ENCODE measurements around the gene OSTC. TPM values are rescaled to one million over a fixed set of nuclear protein-coding genes. Genes with fewer than 3 reads are reported as not detected.
"Not testable (repeated sequence)": the region's sequence is repeated elsewhere in the genome, so short reads cannot be mapped to it uniquely, and the experiment has no call there.

OSTC gene
- total and polyA plus RNA-seq, 4 donors = 87.5 to 149 (median 96.8) TPM

DNA sequence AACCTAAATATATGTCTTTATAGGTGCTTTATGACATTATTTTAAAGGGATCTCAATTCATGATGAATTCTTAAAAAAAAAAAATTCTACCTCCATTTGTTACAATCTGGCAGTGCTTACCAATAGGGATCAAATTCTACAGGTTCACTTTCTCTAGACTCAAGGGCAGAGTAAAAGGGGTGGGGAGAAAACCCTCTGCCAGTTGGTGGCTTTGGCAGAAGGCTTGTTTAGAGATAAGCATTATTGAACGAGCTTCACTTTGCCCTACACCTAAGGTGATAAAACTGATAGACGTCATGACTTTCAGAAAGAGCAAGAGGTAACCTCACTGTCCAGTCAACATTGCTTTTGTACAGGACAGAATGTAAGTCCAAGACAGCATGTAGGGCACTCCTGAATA, 53.6 kb downstream of the OSTC start:
- DNase-seq (no peak), ATAC-seq (ENCODE audit: insufficient read depth, low FRiP score) (no peak)
- TF ChIP-seq, protein P1, sequence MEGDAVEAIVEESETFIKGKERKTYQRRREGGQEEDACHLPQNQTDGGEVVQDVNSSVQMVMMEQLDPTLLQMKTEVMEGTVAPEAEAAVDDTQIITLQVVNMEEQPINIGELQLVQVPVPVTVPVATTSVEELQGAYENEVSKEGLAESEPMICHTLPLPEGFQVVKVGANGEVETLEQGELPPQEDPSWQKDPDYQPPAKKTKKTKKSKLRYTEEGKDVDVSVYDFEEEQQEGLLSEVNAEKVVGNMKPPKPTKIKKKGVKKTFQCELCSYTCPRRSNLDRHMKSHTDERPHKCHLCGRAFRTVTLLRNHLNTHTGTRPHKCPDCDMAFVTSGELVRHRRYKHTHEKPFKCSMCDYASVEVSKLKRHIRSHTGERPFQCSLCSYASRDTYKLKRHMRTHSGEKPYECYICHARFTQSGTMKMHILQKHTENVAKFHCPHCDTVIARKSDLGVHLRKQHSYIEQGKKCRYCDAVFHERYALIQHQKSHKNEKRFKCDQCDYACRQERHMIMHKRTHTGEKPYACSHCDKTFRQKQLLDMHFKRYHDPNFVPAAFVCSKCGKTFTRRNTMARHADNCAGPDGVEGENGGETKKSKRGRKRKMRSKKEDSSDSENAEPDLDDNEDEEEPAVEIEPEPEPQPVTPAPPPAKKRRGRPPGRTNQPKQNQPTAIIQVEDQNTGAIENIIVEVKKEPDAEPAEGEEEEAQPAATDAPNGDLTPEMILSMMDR (IDR thresholded peaks at IDR 0.05; ENCODE audit: control extremely low read depth, extremely low read depth) = no peak
- H3K4me3 ChIP-seq = no peak overlapping the region
- H3K27ac ChIP-seq (ENCODE audit: low read depth in 1 of 2, low read length in 1 of 2) = no peak overlapping the region
- 66 to 73% methylated on average over 2 of the region's 2 CpGs for WGBS, 2 donors
- H3K27me3 ChIP-seq (ENCODE audit: control insufficient read depth in 3 of 3, insufficient read depth in 3 of 3, low read length in 2 of 3) = no peaks in the 10 kb centered on the region
- H3K9ac ChIP-seq (ENCODE audit: insufficient read depth in 1 of 2, low read length in 2 of 2) = no peak overlapping the region
- H3K36me3 ChIP-seq (ENCODE audit: control insufficient read depth in 4 of 4, insufficient read depth in 4 of 4, low read length in 4 of 4) = no peaks in the 10 kb centered on the region
- H3K4me1 ChIP-seq (ENCODE audit: control insufficient read depth in 5 of 5, insufficient read depth in 5 of 5, low read length in 5 of 5) = no peaks in the 10 kb centered on the region
- peaks cover 0 to 2% (median 0%) of the 10 kb centered on the region in 4 donors for H3K9me3 ChIP-seq (ENCODE audit: control insufficient read depth in 4 of 4, insufficient read depth in 3 of 4, low read length in 3 of 4)

DNA sequence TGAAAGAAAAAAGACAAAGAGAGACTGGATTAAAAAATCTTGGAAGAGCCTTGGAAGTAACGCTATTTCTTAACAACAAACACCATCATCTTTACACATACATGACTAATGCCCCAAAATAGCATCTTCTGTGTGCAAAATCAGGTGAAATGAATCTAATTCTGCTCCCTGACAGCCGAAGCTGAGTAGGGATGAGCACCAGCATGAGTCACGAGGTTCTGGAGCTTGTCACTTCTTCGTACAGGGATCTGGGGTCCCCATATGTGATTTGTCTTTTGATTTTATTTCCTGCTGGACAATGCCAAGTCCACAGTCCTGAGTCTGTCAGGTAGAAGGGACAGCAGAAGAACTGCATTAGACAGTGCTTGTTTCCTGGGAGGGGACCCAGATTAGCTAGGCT, 55.9 kb downstream of the OSTC start:
- TF ChIP-seq, protein P1 (IDR thresholded peaks at IDR 0.05; ENCODE audit: control extremely low read depth, extremely low read depth) = no peak

DNA sequence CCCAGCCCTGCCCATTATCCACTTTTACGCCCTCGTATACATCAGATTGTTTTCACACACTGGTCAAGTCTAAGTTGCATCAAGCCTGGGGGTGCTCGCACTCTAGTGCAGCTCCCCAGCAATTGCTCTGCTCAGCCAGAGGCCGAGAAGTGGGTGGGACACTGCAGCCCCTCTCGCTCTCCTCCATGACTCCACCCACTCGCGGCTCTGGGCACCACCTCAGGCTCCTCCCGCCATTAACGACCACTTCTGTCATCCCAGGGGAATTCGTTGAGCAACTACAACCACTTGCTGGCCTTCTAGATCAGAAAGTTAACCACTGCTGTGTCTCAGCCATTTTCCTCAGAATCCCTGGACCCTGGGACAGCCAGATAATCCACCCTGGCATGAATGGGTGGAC, 58.8 kb downstream of the OSTC start:
- Histone ChIP-seq H3K27ac (ENCODE audit: low read depth in 1 of 2, low read length in 1 of 2) (no peak overlapping the region), H3K36me3 (ENCODE audit: control insufficient read depth in 4 of 4, insufficient read depth in 4 of 4, low read length in 4 of 4) (no peaks in the 10 kb centered on the region), H3K27me3 (ENCODE audit: control insufficient read depth in 3 of 3, insufficient read depth in 3 of 3, low read length in 2 of 3) (no peaks in the 10 kb centered on the region), H3K9ac (ENCODE audit: insufficient read depth in 1 of 2, low read length in 2 of 2) (no peak overlapping the region), H3K9me3 (ENCODE audit: control insufficient read depth in 4 of 4, insufficient read depth in 3 of 4, low read length in 3 of 4) (peaks cover 0 to 5% (median 0%) of the 10 kb centered on the region in 4 donors), H3K4me1 (ENCODE audit: control insufficient read depth in 5 of 5, insufficient read depth in 5 of 5, low read length in 5 of 5) (no peaks in the 10 kb centered on the region), H3K4me3 (no peak overlapping the region)
- WGBS, 2 donors = 85 to 94% methylated on average over 10 of the region's 10 CpGs
- DNase-seq (no peak), ATAC-seq (ENCODE audit: insufficient read depth, low FRiP score) (no peak)
- TF ChIP-seq, protein P1 (IDR thresholded peaks at IDR 0.05; ENCODE audit: control extremely low read depth, extremely low read depth) = no peak

More for the DNA sequence above, 55.9 kb downstream of the OSTC start:
- no peaks in the 10 kb centered on the region for H3K27me3 ChIP-seq (ENCODE audit: control insufficient read depth in 3 of 3, insufficient read depth in 3 of 3, low read length in 2 of 3)
- 66 to 68% methylated on average over 4 of the region's 4 CpGs for WGBS, 2 donors
- H3K9ac ChIP-seq (ENCODE audit: insufficient read depth in 1 of 2, low read length in 2 of 2) = no peak overlapping the region
- H3K9me3 ChIP-seq (ENCODE audit: control insufficient read depth in 4 of 4, insufficient read depth in 3 of 4, low read length in 3 of 4) = peaks cover 0 to 5% (median 0%) of the 10 kb centered on the region in 4 donors
- H3K27ac ChIP-seq (ENCODE audit: low read depth in 1 of 2, low read length in 1 of 2) = no peak overlapping the region
- ATAC-seq (ENCODE audit: insufficient read depth, low FRiP score) (no peak), DNase-seq (no peak)
- H3K4me3 ChIP-seq = no peak overlapping the region
- no peaks in the 10 kb centered on the region for H3K36me3 ChIP-seq (ENCODE audit: control insufficient read depth in 4 of 4, insufficient read depth in 4 of 4, low read length in 4 of 4)
- no peaks in the 10 kb centered on the region for H3K4me1 ChIP-seq (ENCODE audit: control insufficient read depth in 5 of 5, insufficient read depth in 5 of 5, low read length in 5 of 5)

DNA sequence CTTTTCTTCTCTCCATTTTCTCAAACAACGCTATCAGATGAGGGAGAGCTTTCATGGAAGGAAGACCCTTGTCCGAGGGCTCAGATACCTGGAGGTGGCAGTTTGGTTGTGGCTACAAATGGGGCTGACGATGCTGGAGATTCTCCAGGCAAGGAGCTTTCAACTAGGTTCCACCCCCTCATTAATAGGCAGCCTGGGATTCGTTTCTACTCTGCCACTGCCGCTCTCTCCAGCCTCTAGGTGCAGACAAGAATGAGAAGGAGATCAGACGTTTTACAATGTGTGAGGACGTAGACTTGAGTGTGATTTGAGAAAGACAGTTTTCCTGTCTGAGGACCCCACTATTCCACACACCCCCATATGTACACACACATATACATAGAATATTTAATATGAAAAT, 59.3 kb downstream of the OSTC start:
- no peaks in the 10 kb centered on the region for H3K27me3 ChIP-seq (ENCODE audit: control insufficient read depth in 3 of 3, insufficient read depth in 3 of 3, low read length in 2 of 3)
- no peak overlapping the region for H3K9ac ChIP-seq (ENCODE audit: insufficient read depth in 1 of 2, low read length in 2 of 2)
- TF ChIP-seq, protein P1 (IDR thresholded peaks at IDR 0.05; ENCODE audit: control extremely low read depth, extremely low read depth) = no peak
- 77% methylated on average over 7 of the region's 7 CpGs for WGBS, 2 donors
- peaks cover 0 to 5% (median 0%) of the 10 kb centered on the region in 4 donors for H3K9me3 ChIP-seq (ENCODE audit: control insufficient read depth in 4 of 4, insufficient read depth in 3 of 4, low read length in 3 of 4)
- H3K36me3 ChIP-seq (ENCODE audit: control insufficient read depth in 4 of 4, insufficient read depth in 4 of 4, low read length in 4 of 4) = no peaks in the 10 kb centered on the region
- H3K27ac ChIP-seq (ENCODE audit: low read depth in 1 of 2, low read length in 1 of 2) = no peak overlapping the region
- DNase-seq (no peak), ATAC-seq (ENCODE audit: insufficient read depth, low FRiP score) (no peak)
- no peak overlapping the region for H3K4me3 ChIP-seq
- H3K4me1 ChIP-seq (ENCODE audit: control insufficient read depth in 5 of 5, insufficient read depth in 5 of 5, low read length in 5 of 5) = no peaks in the 10 kb centered on the region

DNA sequence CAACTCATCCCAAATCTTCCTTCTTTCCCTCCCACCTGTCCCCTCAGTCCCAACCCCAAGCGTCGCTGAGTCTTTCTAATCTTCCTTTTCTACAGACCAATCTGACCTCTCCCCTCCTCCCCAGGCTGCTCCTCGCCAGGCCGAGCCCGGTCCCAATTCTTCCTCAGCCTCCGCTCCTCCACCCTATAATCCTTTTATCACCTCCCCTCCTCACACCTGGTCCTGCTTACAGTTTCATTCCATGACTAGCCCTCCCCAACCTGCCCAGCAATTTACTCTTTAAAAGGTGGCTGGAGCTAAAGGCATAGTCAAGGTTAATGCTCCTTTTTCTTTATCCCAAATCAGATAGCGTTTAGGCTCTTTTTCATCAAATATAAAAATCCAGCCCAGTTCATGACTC, 60.2 kb downstream of the OSTC start:
- WGBS, 2 donors = 80 to 81% methylated on average over 7 of the region's 7 CpGs
- H3K27ac ChIP-seq (ENCODE audit: low read depth in 1 of 2, low read length in 1 of 2); H3K9ac ChIP-seq (ENCODE audit: insufficient read depth in 1 of 2, low read length in 2 of 2); ATAC-seq (ENCODE audit: insufficient read depth, low FRiP score); DNase-seq; H3K9me3 ChIP-seq (ENCODE audit: control insufficient read depth in 4 of 4, insufficient read depth in 3 of 4, low read length in 3 of 4); H3K4me1 ChIP-seq (ENCODE audit: control insufficient read depth in 5 of 5, insufficient read depth in 5 of 5, low read length in 5 of 5); H3K36me3 ChIP-seq (ENCODE audit: control insufficient read depth in 4 of 4, insufficient read depth in 4 of 4, low read length in 4 of 4); H3K4me3 ChIP-seq; H3K27me3 ChIP-seq (ENCODE audit: control insufficient read depth in 3 of 3, insufficient read depth in 3 of 3, low read length in 2 of 3): not testable (repeated sequence)
